ENCODE measurements around the gene FAM184A. TPM values are rescaled to one million over a fixed set of nuclear protein-coding genes. Genes with fewer than 3 reads are reported as not detected.

Gene FAM184A
- total and polyA plus RNA-seq, 9 of the 15 experiments (the other 6 are each of a cell fraction or from before 2014, with no cell fraction given): 6.4 to 18.7 (median 13.1) TPM

GRCh38 chr6:119078376-119079282, at the start of gene FAM184A (continued):
- TF ChIP-seq ATF2 (CRISPR knock-in tag; IDR thresholded peaks at IDR 0.05) (no peak), GABPA (tag; conservative IDR thresholded peaks at IDR 0.05; ENCODE audit: low read depth) (peak; percentile 42; the same call in 1 of the 2 replicates), BHLHE40 (IDR thresholded peaks at IDR 0.05; ENCODE audit: low read length) (peak; percentile 93), ZBTB43 (CRISPR knock-in tag; IDR thresholded peaks at IDR 0.05) (peak; percentile 61; the same call in 1 of the 2 replicates), E2F6 (IDR thresholded peaks at IDR 0.05; ENCODE audit: borderline replicate concordance in 1 of 2, extremely low read depth in 1 of 2, insufficient read depth in 1 of 2, insufficient read length in 1 of 2, low read depth in 1 of 2, low read length in 1 of 2, poor library complexity in 1 of 2, severe bottlenecking in 1 of 2) (peak; percentile 86 to 93), GMEB1 (CRISPR knock-in tag; IDR thresholded peaks at IDR 0.05) (peak; percentile 66), THRB (CRISPR knock-in tag; conservative IDR thresholded peaks at IDR 0.05) (no peak), CREB3L1 (IDR thresholded peaks at IDR 0.05; ENCODE audit: borderline replicate concordance, low read depth) (0 out of 2 replicates have a peak, but pooled peaks have one; percentile 16), SAFB2 (IDR thresholded peaks at IDR 0.05; ENCODE audit: borderline replicate concordance, low read depth, low read length, severe bottlenecking) (no peak), ZEB2 (IDR thresholded peaks at IDR 0.05) (no peak), SMARCC2 (IDR thresholded peaks at IDR 0.05; ENCODE audit: low read depth) (no peak), HLTF (IDR thresholded peaks at IDR 0.05) (no peak; the same call in 1 of the 2 replicates), RBM25 (IDR thresholded peaks at IDR 0.05; ENCODE audit: low read depth, low read length, severe bottlenecking) (peak; percentile 80), NFE2L1 (tag; IDR thresholded peaks at IDR 0.05; ENCODE audit: borderline replicate concordance, low read depth) (no peak), ZNF408 (CRISPR knock-in tag; IDR thresholded peaks at IDR 0.05; ENCODE audit: low read depth) (no peak), ZFP30 (CRISPR knock-in tag; IDR thresholded peaks at IDR 0.05; ENCODE audit: borderline replicate concordance) (no peak), XRCC5 (IDR thresholded peaks at IDR 0.05; ENCODE audit: low read depth, low read length) (peak; percentile 67; the same call in 1 of the 2 replicates)

Measured in K562 (cell line).